ENCODE data around the gene LPIN1. TPM values are rescaled to one million over a fixed set of nuclear protein-coding genes. Genes with fewer than 3 reads are reported as not detected.
"Not testable (repeated sequence)": the region's sequence is repeated elsewhere in the genome, so short reads cannot be mapped to it uniquely, and the experiment has no call there.

LPIN1 gene
- total RNA-seq, 2 donors from 2014 or later, result 59.0 to 69.2 TPM

DNA sequence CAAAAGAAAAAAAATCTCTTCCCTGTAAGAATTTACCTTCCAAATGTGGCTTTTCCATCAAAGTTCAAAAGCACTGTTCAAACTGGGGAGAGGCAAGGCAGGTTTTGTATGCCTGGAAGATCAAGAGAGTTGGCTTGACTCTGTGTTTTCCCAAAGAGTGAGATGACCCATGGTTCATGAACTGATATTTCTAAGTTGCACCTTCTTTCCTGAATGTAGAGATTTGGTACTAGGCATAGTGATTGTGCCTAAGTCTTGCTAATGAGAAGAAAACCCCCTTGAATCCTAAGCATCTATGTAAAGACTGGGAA is 23.4 kb upstream of the LPIN1 start:
- no peak overlapping the region for H3K4me3 Mint-ChIP-seq
- no peaks in the 10 kb centered on the region for H3K9me3 Mint-ChIP-seq
- H3K27ac Mint-ChIP-seq, result no peak overlapping the region
- no peak for ATAC-seq (replicated peaks)
- no peaks in the 10 kb centered on the region for H3K36me3 Mint-ChIP-seq (ENCODE audit: low read depth)
- H3K4me1 Mint-ChIP-seq, result no peaks in the 10 kb centered on the region
- H3K27me3 Mint-ChIP-seq, result peaks cover 48% of the 10 kb centered on the region

DNA sequence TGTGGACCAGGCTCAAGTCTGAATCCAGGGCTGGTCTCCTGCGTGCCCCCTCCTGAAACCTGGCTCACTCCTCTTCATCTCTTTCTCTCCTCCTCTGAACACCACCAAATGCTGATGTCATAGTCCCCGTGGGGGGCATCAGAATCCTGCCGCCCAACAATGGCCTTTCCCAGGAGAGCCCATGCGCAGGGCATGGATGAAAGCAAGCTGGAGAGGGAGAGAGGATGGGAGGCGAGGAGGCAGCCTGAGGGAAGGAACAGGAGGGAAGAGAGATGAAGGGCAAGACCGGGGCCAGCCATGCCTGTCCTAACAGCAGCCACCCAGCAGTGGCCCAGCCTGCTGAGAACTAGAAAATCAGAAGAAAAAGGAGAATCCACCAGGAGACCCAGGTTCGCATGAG is 22.3 kb upstream of the LPIN1 start:
- H3K27ac Mint-ChIP-seq, result no peak overlapping the region
- H3K4me1 Mint-ChIP-seq, result no peaks in the 10 kb centered on the region
- H3K36me3 Mint-ChIP-seq (ENCODE audit: low read depth), result no peaks in the 10 kb centered on the region
- no peaks in the 10 kb centered on the region for H3K9me3 Mint-ChIP-seq
- no peak for ATAC-seq (replicated peaks)
- no peak overlapping the region for H3K4me3 Mint-ChIP-seq
- peaks cover 46% of the 10 kb centered on the region for H3K27me3 Mint-ChIP-seq

DNA sequence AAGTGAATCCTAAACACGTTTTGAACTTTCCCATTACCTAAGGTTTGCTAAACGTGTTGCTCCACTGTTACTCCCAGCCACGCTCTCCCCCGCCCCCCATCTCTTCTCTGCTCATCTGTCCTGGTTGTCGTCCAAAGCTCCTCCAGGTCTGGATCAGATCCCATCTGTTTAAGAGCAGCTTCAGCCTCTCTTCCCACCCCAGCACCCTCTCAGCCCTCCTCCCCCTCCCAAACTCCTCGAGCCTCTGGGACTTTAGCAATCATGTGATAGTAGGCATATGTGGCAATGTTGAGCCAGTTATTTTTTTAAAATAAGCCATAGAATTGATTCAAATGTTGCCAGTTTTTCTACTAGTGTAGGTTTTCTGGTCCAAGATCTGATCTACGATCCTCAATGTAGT is 20.0 kb upstream of the LPIN1 start:
- Mint-ChIP-seq H3K4me1 (no peaks in the 10 kb centered on the region), H3K9me3 (no peaks in the 10 kb centered on the region), H3K36me3 (ENCODE audit: low read depth) (no peaks in the 10 kb centered on the region), H3K27ac (no peak overlapping the region), H3K27me3 (peaks cover 28% of the 10 kb centered on the region), H3K4me3 (no peak overlapping the region)
- no peak for ATAC-seq (replicated peaks)

DNA sequence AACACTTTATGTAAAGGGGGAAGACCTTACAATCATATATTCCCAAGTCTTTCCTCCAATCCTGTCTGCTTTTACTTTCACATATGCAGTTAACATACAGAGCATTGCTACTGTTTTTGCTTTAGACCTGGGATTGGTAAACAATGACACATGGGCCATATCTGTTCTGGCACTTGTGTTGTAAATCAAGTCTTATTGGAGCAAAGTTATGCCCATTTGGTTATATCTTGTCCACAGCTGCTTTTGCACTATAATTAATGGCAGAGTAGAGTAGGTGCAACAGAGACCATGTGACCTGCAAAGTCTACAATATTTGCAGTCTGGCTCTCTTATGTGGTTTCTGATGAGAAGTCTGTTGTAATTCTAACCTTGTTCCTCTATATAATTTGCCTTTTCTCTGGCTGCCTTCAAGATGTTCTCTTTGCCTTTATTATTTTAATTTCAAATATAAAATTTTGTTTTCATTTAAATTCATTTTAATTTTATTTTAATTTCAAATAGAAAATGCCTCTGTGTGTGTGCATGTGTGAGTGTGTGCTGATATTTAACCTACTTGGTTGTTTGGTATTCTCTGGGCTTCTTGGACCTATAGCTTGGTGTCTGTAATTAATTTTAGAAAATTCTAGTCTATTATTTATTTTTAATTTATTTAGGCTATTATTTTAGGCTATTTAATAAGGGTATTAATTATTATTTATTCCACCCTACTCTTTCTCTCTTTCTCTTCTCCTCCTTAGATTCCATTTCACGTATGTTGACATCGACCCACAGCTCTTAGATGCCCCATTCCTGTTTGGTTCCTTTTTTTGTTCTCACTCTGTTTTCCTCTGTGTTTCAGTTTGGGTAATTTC is 16.8 kb upstream of the LPIN1 start:
- Mint-ChIP-seq H3K9me3 (no peaks in the 10 kb centered on the region), H3K4me3 (no peak overlapping the region), H3K4me1 (no peaks in the 10 kb centered on the region), H3K36me3 (ENCODE audit: low read depth) (no peaks in the 10 kb centered on the region), H3K27ac (no peak overlapping the region), H3K27me3 (peaks cover 31% of the 10 kb centered on the region)
- no peak for ATAC-seq (replicated peaks)

DNA sequence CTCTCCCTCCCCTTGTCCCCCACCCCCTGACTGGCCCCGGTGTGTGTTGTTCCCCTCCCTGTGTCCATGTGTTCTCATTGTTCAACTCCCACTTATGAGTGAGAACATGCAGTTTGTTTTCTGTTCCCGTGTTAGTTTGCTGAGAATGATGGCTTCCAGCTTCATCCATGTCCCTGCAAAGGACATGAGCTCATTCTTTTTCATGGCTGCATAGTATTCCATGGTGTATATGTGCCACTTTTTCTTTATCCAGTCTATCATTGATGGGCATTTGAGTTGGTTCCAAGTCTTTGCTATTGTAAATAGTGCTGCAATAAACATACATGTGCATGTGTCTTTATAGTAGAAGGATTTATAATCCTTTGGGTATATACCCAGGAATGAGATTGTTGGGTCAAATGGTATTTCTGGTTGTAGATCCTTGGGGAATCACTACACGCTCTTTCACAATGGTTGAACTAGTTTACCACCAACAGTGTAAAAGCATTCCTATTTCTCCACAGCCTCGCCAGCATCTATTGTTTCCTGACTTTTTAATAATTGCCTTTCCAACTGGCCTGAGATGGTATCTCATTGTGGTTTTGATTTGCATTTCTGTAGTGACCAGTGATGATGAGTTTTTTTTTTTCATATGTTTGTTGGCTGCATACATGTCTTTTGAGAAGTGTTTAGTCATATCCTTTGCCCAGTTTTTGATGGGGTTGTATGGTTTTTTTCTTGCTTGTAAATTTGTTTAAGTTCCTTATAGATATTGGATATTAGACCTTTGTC is 15.0 kb upstream of the LPIN1 start:
- not testable (repeated sequence) for H3K4me3 Mint-ChIP-seq; H3K36me3 Mint-ChIP-seq (ENCODE audit: low read depth); H3K27ac Mint-ChIP-seq; H3K4me1 Mint-ChIP-seq; ATAC-seq (replicated peaks); H3K9me3 Mint-ChIP-seq
- H3K27me3 Mint-ChIP-seq, result peaks cover 28% of the 10 kb centered on the region

DNA sequence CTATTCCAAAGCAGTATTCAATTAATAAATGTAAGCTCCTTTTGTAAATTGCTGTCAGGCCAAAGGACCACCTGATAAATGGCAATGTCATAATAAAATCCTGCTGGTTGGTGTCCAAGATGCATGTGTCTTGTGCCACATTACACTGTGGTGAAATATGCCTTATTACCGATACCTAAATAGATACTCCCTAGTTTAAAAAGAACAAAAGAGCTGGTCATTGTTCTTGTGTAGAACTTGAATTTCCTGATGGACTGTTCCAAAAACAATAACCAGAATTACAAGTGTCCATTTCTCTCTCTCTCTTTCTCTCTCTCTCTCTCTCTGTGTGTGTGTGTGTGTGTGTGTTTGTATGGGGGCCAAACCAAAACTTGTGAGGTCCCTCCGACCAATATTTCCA is 13.8 kb upstream of the LPIN1 start:
- no peaks in the 10 kb centered on the region for H3K9me3 Mint-ChIP-seq
- H3K4me3 Mint-ChIP-seq, result no peak overlapping the region
- no peak for ATAC-seq (replicated peaks)
- no peaks in the 10 kb centered on the region for H3K36me3 Mint-ChIP-seq (ENCODE audit: low read depth)
- H3K4me1 Mint-ChIP-seq, result no peaks in the 10 kb centered on the region
- H3K27me3 Mint-ChIP-seq, result peaks cover 18% of the 10 kb centered on the region
- no peak overlapping the region for H3K27ac Mint-ChIP-seq

DNA sequence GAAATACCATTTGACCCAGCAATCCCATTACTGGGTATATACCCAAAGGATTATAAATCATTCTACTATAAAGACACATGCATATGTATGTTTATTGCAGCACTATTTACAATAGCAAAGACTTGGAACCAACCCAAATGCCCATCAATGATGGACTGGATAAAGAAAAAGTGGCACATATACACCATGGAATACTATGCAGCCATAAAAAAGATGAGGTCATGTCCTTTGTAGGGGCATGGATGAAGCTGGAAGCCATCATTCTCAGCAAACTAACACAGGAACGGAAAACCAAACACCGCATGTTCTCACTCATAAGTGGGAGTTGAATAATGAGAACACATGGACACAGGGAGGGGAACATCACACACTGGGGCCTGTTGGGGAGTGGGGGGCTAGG is 8.6 kb upstream of the LPIN1 start:
- not testable (repeated sequence) for H3K27me3 Mint-ChIP-seq; H3K27ac Mint-ChIP-seq; ATAC-seq (replicated peaks); H3K9me3 Mint-ChIP-seq; H3K36me3 Mint-ChIP-seq (ENCODE audit: low read depth); H3K4me3 Mint-ChIP-seq; H3K4me1 Mint-ChIP-seq

DNA sequence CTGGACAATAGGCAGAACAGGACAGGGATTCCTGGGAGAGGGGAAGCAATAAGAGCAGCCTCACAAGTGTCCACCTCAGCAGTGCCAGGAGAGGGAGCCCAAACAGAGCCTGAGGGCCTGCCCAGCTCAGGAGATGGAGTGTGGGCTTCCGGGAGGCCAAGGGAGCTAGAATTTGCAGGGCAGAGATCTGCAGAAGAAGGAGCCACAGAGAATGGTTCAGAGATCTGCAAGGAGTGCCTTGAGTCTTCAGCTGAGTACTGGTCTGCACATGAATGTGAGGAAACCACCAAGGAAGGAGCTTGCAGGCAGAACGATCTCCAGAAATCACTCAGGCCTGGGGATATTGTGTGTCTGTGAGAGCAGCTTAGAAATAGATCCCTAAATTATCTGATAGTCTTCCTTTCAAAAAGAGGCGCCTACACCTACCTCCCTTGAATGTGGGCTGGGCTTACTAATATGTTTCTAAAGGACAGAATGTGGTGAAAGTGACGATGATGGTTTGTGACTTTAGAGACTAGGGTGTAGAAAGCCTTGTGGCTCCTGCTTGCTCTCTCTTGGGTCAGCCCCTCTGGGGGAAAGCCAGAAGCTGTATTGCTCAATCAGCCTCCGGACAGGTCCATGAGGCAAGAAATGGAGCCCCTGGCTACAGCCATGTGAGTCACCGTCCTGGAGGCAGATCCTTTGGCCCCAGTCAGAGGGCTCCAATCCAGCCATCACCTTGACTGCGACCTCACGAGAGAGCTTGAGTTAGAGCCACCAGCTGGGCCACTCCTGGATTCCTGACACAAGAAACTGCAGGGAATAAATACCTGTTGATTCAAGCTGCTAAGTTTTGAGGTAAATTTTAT is 7.6 kb upstream of the LPIN1 start:
- H3K36me3 Mint-ChIP-seq (ENCODE audit: low read depth), result no peaks in the 10 kb centered on the region
- H3K9me3 Mint-ChIP-seq, result no peaks in the 10 kb centered on the region
- no peak overlapping the region for H3K27ac Mint-ChIP-seq
- peaks cover 4% of the 10 kb centered on the region for H3K27me3 Mint-ChIP-seq
- peak; percentile 74 for ATAC-seq (replicated peaks)
- H3K4me1 Mint-ChIP-seq, result peaks cover 3% of the 10 kb centered on the region
- no peak overlapping the region for H3K4me3 Mint-ChIP-seq

DNA sequence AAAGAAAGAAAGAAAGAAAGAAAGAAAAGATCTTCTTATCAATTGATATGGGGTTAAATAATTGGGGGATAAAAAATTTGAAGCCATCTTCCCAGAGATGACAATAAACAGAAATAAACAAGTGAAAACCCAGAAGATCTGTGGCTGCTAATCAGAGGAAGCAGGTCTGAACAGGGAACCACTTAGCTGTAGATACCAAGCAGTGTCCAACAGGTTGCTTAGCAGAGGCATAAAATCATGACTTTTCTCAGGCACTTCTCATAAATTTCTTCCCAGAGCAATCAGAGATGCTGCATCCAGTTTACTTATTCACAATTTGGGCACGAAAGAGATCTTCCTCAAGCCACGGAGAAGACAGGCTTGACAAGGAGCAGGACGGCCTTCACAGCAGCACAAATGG is 5.7 kb upstream of the LPIN1 start:
- ATAC-seq (replicated peaks), result no peak
- Mint-ChIP-seq H3K27ac (peak overlapping the region; percentile 44), H3K4me1 (peaks cover 16% of the 10 kb centered on the region), H3K9me3 (no peaks in the 10 kb centered on the region), H3K4me3 (no peak overlapping the region), H3K36me3 (ENCODE audit: low read depth) (no peaks in the 10 kb centered on the region), H3K27me3 (no peaks in the 10 kb centered on the region)

DNA sequence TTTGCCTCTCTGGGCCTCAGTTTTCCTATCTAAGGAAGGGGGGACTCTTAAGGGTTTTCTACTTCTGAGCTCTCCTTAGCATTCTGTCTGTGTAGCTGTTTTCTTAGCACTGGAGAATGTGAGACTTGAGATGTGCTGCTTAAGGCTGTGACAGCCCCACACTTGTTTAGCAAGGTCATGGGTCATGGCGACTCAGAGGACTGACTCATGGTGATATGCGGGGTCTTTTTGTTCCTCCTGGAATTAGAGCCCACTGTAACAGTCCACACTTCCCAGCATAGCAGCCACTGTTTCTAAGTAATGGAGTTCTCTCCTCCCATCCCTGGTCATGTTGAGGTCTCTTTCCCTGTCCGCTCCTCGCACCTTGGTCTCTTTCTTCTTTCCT is 4.1 kb upstream of the LPIN1 start:
- ATAC-seq (replicated peaks), result no peak
- Mint-ChIP-seq H3K9me3 (no peaks in the 10 kb centered on the region), H3K4me1 (peaks cover 20% of the 10 kb centered on the region), H3K27ac (peak overlapping the region; percentile 90), H3K27me3 (no peaks in the 10 kb centered on the region), H3K4me3 (no peak overlapping the region), H3K36me3 (ENCODE audit: low read depth) (no peaks in the 10 kb centered on the region)

DNA sequence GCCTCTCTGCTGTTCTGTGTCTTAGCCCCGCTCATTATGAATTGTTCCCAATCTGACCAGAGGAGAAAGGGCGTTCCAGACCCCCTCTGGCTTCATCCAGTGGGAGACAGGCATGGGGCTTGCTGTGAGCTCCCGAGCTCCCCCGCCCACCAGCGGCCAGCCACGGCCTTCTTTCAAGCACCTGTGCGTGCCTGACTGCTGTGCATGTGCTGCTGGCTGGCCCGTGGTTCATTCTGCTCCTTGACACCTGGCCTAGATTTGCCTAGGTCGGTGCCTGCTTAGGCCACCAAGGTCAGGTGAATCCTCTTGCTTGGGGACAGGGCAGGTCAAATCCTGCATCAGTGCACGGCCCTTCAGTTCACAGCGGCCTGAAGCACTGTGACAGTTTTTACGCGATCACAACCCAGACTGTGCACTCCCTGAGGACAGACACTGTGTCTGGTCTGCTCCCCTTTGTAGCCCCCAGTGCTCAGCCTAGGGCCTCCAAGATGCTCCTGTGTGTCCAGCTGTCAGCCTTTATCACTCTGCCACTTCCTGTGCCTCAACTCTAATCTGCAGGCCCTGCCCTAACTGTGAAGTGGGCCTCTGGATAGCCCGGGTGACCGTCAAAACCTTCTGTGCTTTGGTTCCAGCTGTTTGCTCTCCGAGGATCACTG is 3.6 kb upstream of the LPIN1 start:
- Mint-ChIP-seq H3K4me3 (no peak overlapping the region), H3K36me3 (ENCODE audit: low read depth) (no peaks in the 10 kb centered on the region), H3K27me3 (no peaks in the 10 kb centered on the region), H3K27ac (peak overlapping the region; percentile 90), H3K9me3 (no peaks in the 10 kb centered on the region), H3K4me1 (peaks cover 22% of the 10 kb centered on the region)
- ATAC-seq (replicated peaks), result no peak

DNA sequence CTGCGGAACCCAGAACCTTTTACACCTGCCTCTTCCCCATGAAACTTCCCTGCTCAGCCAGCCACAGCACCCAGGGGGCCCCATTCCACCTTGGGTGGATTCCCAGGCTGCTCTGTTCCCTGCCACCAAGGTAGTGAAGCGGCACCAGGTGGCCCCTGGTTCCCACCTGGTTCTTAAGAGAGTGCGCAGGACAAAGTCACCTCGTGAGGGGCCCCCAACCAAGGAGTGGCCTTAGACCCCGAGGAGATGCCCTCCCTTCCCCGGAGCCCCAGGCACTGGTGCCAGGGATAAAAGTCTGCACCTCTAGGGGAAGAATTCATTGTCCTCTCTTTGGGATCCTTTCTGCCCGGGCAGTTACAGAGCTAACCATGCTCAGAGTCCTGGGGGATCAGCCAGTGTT is 3.1 kb upstream of the LPIN1 start:
- H3K4me3 Mint-ChIP-seq, result peak overlapping the region; percentile 87
- no peaks in the 10 kb centered on the region for H3K27me3 Mint-ChIP-seq
- H3K36me3 Mint-ChIP-seq (ENCODE audit: low read depth), result no peaks in the 10 kb centered on the region
- peaks cover 28% of the 10 kb centered on the region for H3K4me1 Mint-ChIP-seq
- peak overlapping the region; percentile 90 for H3K27ac Mint-ChIP-seq
- no peaks in the 10 kb centered on the region for H3K9me3 Mint-ChIP-seq
- ATAC-seq (replicated peaks), result no peak

DNA sequence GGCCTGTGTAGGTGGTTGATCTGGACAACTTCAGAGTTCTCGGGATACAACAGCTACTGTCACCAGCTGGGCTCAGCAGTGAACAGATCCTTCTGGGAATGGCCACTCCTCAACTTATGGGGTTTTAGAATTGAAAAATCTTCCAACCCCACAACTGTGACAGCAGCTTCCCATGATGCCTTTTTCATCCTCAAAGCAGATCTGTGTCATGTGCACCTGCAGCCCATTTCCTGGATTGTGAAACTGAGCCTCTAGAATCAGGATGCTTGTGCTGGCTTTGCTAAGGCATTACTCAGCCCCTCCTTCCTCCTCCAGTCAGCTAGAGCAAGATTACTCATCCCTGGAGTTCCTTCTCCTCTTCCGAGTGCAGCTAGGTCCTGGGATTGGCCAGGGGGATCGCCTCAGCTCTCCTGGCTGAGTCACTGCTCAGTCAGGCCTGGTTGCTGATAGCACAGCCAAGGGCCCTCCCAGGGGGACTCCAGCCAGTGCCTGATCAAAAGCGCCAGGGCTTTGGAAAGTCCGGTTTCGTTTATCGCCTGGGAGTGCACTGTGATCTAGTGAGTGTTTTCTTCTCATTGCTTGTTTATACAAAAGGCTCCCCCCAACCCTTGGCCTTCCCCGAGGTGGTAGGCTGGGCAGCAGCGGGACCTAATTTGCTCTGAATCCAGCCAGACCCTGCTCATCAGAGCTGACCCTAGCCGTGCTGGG is 2.4 kb upstream of the LPIN1 start:
- H3K4me1 Mint-ChIP-seq, result peaks cover 34% of the 10 kb centered on the region
- peak overlapping the region; percentile 90 for H3K27ac Mint-ChIP-seq
- peak; percentile 87 for ATAC-seq (replicated peaks)
- no peaks in the 10 kb centered on the region for H3K36me3 Mint-ChIP-seq (ENCODE audit: low read depth)
- no peaks in the 10 kb centered on the region for H3K27me3 Mint-ChIP-seq
- no peaks in the 10 kb centered on the region for H3K9me3 Mint-ChIP-seq
- peak overlapping the region; percentile 87 for H3K4me3 Mint-ChIP-seq
